IMR-90 (cell line): ENCODE results near the gene GFPT1. TPM values are rescaled to one million over a fixed set of nuclear protein-coding genes. Genes with fewer than 3 reads are reported as not detected.

ENCODE experiments used
- ATAC-seq: fragments of 200-7000 bp; cut with Tn5 transposase; 2 replicates; pipeline ENCODE4 v1.9.1; 2020; ENCODE audit warnings: low read depth, mild to moderate bottlenecking, moderate library complexity
- BruUV-seq: library from RNA; stranded (reverse); fragments of 400-500 nt; replicated peaks from 2 replicates; lab custom pipeline; 2021; lab: Mats Ljungman, UMichigan
- CTCF ChIA-PET: fragments of 300-600 bp; formaldehyde crosslinking; extraction: SDS; loops from one replicate; lab custom pipeline; 2021; ENCODE audit warnings: antibody characterized with exemption; lab: Yijun Ruan, JAX
- POLR2A ChIA-PET: fragments of 300-600 bp; sonication (Branson Sonifier 250); formaldehyde crosslinking; loops from one replicate; lab custom pipeline; 2022; ENCODE audit warnings: antibody characterized with exemption; ENCODE audit not compliant: unreplicated experiment; lab: Charles Lee
- DNase-seq: peaks from one replicate; pipeline ENCODE4 v3.0.0; 2013
- H2AFZ ChIP-seq: replicated peaks from 2 replicates; pipeline ENCODE3; 2013; ENCODE audit warnings: low read length, mild to moderate bottlenecking; ENCODE audit not compliant: poor library complexity
- H2AK5ac ChIP-seq: 2 replicates; pipeline ENCODE4 v1.6.1; 2013; ENCODE audit warnings: low read depth, low read length, inconsistent platforms
- H2AK9ac ChIP-seq: replicated peaks from 2 replicates; pipeline ENCODE3; 2013; ENCODE audit warnings: mild to moderate bottlenecking, low read depth, low read length, moderate library complexity; ENCODE audit not compliant: poor library complexity
- H2BK120ac ChIP-seq: 2 replicates; pipeline ENCODE4 v1.6.1; 2013; ENCODE audit warnings: low read depth, low read length, inconsistent platforms
- H2BK15ac ChIP-seq: 3 replicates; pipeline ENCODE4 v1.6.1; 2013; ENCODE audit warnings: low read depth, low read length, inconsistent platforms
- H2BK20ac ChIP-seq: 2 replicates; pipeline ENCODE4 v1.6.1; 2013; ENCODE audit warnings: low read depth, mild to moderate bottlenecking, inconsistent platforms, low read length, moderate library complexity
- H2BK5ac ChIP-seq: 2 replicates; pipeline ENCODE4 v1.6.1; 2013; ENCODE audit warnings: mild to moderate bottlenecking, low read depth, low read length, inconsistent platforms; ENCODE audit not compliant: poor library complexity, severe bottlenecking
- H3K14ac ChIP-seq: replicated peaks from 2 replicates; pipeline ENCODE4 v1.6.1; 2013; ENCODE audit warnings: low read depth, low read length, inconsistent platforms
- H3K18ac ChIP-seq: 2 replicates; pipeline ENCODE4 v1.6.1; 2013; ENCODE audit warnings: low read depth, low read length, control low read depth
- H3K23ac ChIP-seq: 2 replicates; pipeline ENCODE4 v1.6.1; 2013; ENCODE audit warnings: low read depth, low read length, inconsistent platforms
- H3K27ac ChIP-seq: 2 replicates; pipeline ENCODE4 v1.5.1; 2013; ENCODE audit warnings: mild to moderate bottlenecking, control low read depth, low read length; ENCODE audit not compliant: insufficient read depth
- H3K27me3 ChIP-seq: 2 replicates; pipeline ENCODE4 v1.6.1; 2013; ENCODE audit warnings: low read length; ENCODE audit not compliant: control insufficient read depth, insufficient read depth
- H3K36me3 ChIP-seq: 2 replicates; pipeline ENCODE4 v1.6.1; 2013; ENCODE audit warnings: low read length, mixed read lengths; ENCODE audit not compliant: control insufficient read depth, insufficient read depth
- H3K4ac ChIP-seq: 2 replicates; pipeline ENCODE4 v1.6.1; 2013; ENCODE audit warnings: low read depth, low read length, inconsistent platforms
- H3K4me1 ChIP-seq: 2 replicates; pipeline ENCODE4 v1.6.1; 2013; ENCODE audit warnings: low read length, mixed read lengths; ENCODE audit not compliant: control insufficient read depth, insufficient read depth
- H3K4me2 ChIP-seq: 2 replicates; pipeline ENCODE4 v1.6.1; 2013; ENCODE audit warnings: low read depth, mild to moderate bottlenecking, control low read depth, low read length, moderate library complexity
- H3K4me3 ChIP-seq: 2 replicates; pipeline ENCODE4 v1.5.1; 2013; ENCODE audit warnings: low read depth, mild to moderate bottlenecking, control low read depth, low read length, moderate library complexity; ENCODE audit not compliant: insufficient read depth
- H3K56ac ChIP-seq: 2 replicates; pipeline ENCODE4 v1.6.1; 2013; ENCODE audit warnings: low read length, inconsistent platforms; ENCODE audit not compliant: insufficient read depth; ENCODE audit errors: extremely low read depth
- H3K79me1 ChIP-seq, 2 experiments: 2 replicates each; pipeline ENCODE4 v1.6.1; 2013; ENCODE audit warnings: low read length in 2 of 2, inconsistent platforms in 1 of 2, low read depth in 1 of 2
- H3K9ac ChIP-seq: 2 replicates; pipeline ENCODE4 v1.6.1; 2013; ENCODE audit warnings: low read depth, low read length, control low read depth
- H3K9me1 ChIP-seq: 2 replicates; pipeline ENCODE4 v1.6.1; 2013; ENCODE audit warnings: low read length, inconsistent platforms; ENCODE audit not compliant: insufficient read depth
- H3K9me3 ChIP-seq: 2 replicates; pipeline ENCODE4 v1.6.1; 2013; ENCODE audit warnings: low read length; ENCODE audit not compliant: control insufficient read depth, insufficient read depth
- H4K20me1 ChIP-seq: 2 replicates; pipeline ENCODE4 v1.6.1; 2013; ENCODE audit warnings: low read length, inconsistent platforms; ENCODE audit not compliant: insufficient read depth
- H4K5ac ChIP-seq: 2 replicates; pipeline ENCODE4 v1.6.1; 2013; ENCODE audit warnings: mild to moderate bottlenecking, low read depth, low read length, control low read depth
- H4K8ac ChIP-seq, 2 experiments: 2 replicates each; pipeline ENCODE4 v1.6.1; 2013; ENCODE audit warnings: low read depth in 2 of 2, low read length in 2 of 2, control low read depth in 1 of 2, inconsistent platforms in 1 of 2
- H4K91ac ChIP-seq: 2 replicates; pipeline ENCODE4 v1.6.1; 2013; ENCODE audit warnings: low read depth, low read length, inconsistent platforms; ENCODE audit not compliant: insufficient read depth
- BHLHE40 ChIP-seq: fragments of 150-350 bp; IDR thresholded peaks from 2 replicates; pipeline ENCODE4 v1.6.1; 2016; ENCODE audit warnings: mild to moderate bottlenecking, low read depth, low read length
- CHD1 ChIP-seq: IDR thresholded peaks from 2 replicates; pipeline ENCODE4 v1.6.1; 2012; ENCODE audit warnings: low read depth, low read length, improper control_type of control experiment
- CTCF ChIP-seq: conservative IDR thresholded peaks from 2 replicates; pipeline ENCODE4 v1.5.1; 2012; ENCODE audit warnings: mild to moderate bottlenecking, low read depth, low read length, improper control_type of control experiment
- NFE2L2 ChIP-seq: fragments of 150-350 bp; IDR thresholded peaks from 2 replicates; pipeline ENCODE4 v1.6.1; 2016; ENCODE audit warnings: low read depth, mild to moderate bottlenecking, low read length
- RAD21 ChIP-seq: IDR thresholded peaks from 2 replicates; pipeline ENCODE4 v1.6.1; 2012; ENCODE audit warnings: low read length, improper control_type of control experiment
- RCOR1 ChIP-seq: IDR thresholded peaks from 2 replicates; pipeline ENCODE4 v1.6.1; 2012; ENCODE audit warnings: mild to moderate bottlenecking, low read length, improper control_type of control experiment; ENCODE audit not compliant: insufficient replicate concordance
- WGBS, 2 experiments: methylation state at CpG; one replicate each; pipeline versions ENCODE4 v1.1.5 to v1.1.7; 2013; ENCODE audit warnings: missing lambda C conversion rate in 2 of 2; ENCODE audit not compliant: insufficient read length in 1 of 2; ENCODE audit errors: extremely low coverage in 2 of 2; 5-methylcytosine and 5-hydroxymethylcytosine counted together
- dilution Hi-C: fragments of 300-500 bp; cut with HindIII; formaldehyde crosslinking; loops from one replicate; pipeline ENCODE4 v1.14.3; 2018; ENCODE audit warnings: low sequenced_read_pairs; ENCODE audit not compliant: unreplicated experiment
- in situ Hi-C: fragments of 300-500 bp; cut with MboI; formaldehyde crosslinking; loops from 3 replicates; pipeline ENCODE4 v1.14.3; 2019; ENCODE audit warnings: low sequenced_read_pairs, inconsistent platforms, mixed read lengths
- intact Hi-C: fragments of 100-400 bp; cut with micrococcal nuclease; formaldehyde crosslinking; loops from 2 replicates; pipeline ENCODE4 v1.10.0; 2022
- polyA plus RNA-seq, 3 experiments: library from polyadenylated mRNA; depleted of rRNA; stranded (reverse); fragments of >200 nt; gene quantifications; 2 replicates each; pipeline ENCODE4 v1.2.3, GENCODE V29; 2012; ENCODE audit warnings: low replicate concordance in 1 of 3
- total RNA-seq: library from RNA; depleted of rRNA; stranded (reverse); fragments of >200 nt; gene quantifications from 2 replicates; pipeline ENCODE4 v1.2.3, GENCODE V29; 2012

The GFPT1 gene
- total and polyA plus RNA-seq, 2 of the 4 experiments (the other 2 are of a cell fraction) = 23.5 to 52.9 TPM

GRCh38 chr2:69376403-69376802 lies 10.6 kb downstream of the GFPT1 start (continued):
- TF ChIP-seq CHD1 (no peak), RCOR1 (no peak), NFE2L2 (no peak)

DNA sequence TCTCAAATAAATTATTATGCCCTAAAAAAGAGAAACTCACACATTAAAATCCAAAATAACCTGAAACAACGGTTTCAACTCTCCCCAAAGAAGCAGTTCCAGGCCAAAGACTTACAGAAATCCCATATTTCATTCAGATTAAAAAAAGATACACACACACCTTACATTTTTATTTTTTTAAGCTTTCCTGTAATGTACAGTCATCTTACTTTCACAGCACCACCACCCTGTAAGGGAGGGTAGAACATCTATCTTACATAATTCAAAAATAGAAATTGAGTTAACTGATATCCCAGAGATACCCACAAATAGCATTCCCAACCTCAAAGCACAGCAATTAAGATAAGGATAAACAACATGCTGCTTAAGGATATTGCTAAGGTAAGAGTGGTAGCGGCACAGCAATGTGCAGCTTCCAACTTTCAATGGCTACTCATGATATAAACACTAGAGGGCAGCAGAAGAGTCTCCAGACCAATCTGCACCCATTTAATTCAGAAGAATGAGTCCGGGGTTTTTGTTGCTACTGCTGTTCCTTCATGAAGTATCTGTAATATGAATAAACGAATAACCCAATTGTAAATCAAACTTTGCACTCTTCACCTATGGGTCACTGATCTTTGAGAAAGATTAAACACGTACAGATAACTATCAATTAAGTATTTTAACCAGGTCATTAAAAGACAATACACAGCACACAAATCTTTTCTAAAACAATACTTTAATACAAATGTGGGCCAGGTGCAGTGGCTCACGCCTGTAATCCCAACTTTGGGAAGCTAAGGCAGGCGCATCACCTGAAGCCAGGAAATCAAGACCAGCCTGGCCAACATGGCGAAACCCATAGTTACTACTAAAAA lies 11.3 kb downstream of the GFPT1 start:
- ATAC-seq = peak; percentile 47
- H3K79me1 ChIP-seq = peaks cover 17 to 72% of the 10 kb centered on the region in 2 experiments
- peak; percentile 52 for TF ChIP-seq CTCF
- peak; percentile 55 for TF ChIP-seq RAD21
- TF ChIP-seq BHLHE40 = no peak
- in situ Hi-C loops = no loop called here
- no peak overlapping the region for H2BK20ac ChIP-seq
- no peak overlapping the region for H3K4ac ChIP-seq
- no peaks in the 10 kb centered on the region for H3K4me1 ChIP-seq
- H3K9me3 ChIP-seq = no peaks in the 10 kb centered on the region
- no peak overlapping the region for H2AFZ ChIP-seq
- H2AK9ac ChIP-seq = no peak overlapping the region
- no peak overlapping the region for H2BK120ac ChIP-seq
- DNase-seq = peak; percentile 27
- H3K23ac ChIP-seq = no peak overlapping the region
- dilution Hi-C loops = no loop called here
- H2AK5ac ChIP-seq = no peak overlapping the region
- no peak overlapping the region for H3K14ac ChIP-seq
- no peak overlapping the region for H3K4me3 ChIP-seq
- peaks cover 79% of the 10 kb centered on the region for H4K20me1 ChIP-seq
- no peak overlapping the region for H3K9ac ChIP-seq
- H4K91ac ChIP-seq = no peak overlapping the region
- WGBS, 2 experiments = 100% methylated on average over 1 of the region's 8 CpGs; no CpG with 5 or more reads in 1 of the 2 experiments
- H3K18ac ChIP-seq = no peak overlapping the region
- H3K27me3 ChIP-seq = no peaks in the 10 kb centered on the region
- H3K56ac ChIP-seq = no peak overlapping the region
- ChIA-PET CTCF (interaction anchor here (0.9 to 1.3 kb wide), 5 partner anchors 9 to 138 kb away, joined by 3 to 6 read pairs (median 3); no protein-coding TSS in a partner anchor), POLR2A (no interaction called here)
- BruUV-seq = no TSS peak
- H3K4me2 ChIP-seq = no peak overlapping the region
- no peak overlapping the region for H2BK5ac ChIP-seq
- peaks cover 12% of the 10 kb centered on the region for H3K9me1 ChIP-seq
- peaks cover 20% of the 10 kb centered on the region for H3K36me3 ChIP-seq
- no peak overlapping the region for H2BK15ac ChIP-seq
- intact Hi-C loops = loop anchor here (1.0 kb wide), 1 partner anchor 339 kb away; no protein-coding TSS in a partner anchor
- no peak overlapping the region for H4K5ac ChIP-seq
- no peak overlapping the region for H4K8ac ChIP-seq
- no peak overlapping the region for H3K27ac ChIP-seq
